Activated naive CD4-positive, alpha-beta T cell treated with Interleukin-2 at 50 U/mL for 16 hours (primary cell): Measurements from ENCODE around the gene SLC23A2.
"Not testable (repeated sequence)": the region's sequence is repeated elsewhere in the genome, so short reads cannot be mapped to it uniquely, and the experiment has no call there.

Experiments
- DNase-seq: peaks from one replicate; pipeline ENCODE4 v3.0.0-alpha.2; 2020

Gene SLC23A2

GRCh38 chr20:4926531-4927156, 74.7 kb downstream of the SLC23A2 start:
- no peak for DNase-seq

- no peak for DNase-seq
These were observed 75.3 kb downstream of the SLC23A2 start for GRCh38 chr20:4925842-4926530.

- no peak for DNase-seq
These were observed 76.9 kb downstream of the SLC23A2 start for GRCh38 chr20:4924446-4924845.

DNA sequence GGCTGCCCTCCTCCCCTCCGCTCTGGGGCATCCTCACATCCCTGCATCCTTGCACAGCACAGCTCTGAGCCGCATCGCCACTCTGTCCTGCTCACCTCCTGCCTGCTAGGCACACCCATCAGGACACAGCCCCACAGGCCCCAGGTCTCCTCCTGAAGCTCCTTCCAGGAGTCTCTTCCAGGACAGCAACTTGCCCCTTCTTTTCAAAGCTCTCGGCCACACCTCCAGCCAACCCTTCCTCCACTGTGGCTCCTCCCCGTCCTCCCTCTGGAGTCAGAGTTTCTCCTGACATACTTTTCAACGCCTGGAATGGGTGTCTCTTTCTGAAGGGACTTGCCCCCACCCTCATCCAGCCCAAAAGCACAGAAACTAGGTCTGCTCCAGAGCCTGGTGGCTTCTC, 77.3 kb downstream of the SLC23A2 start:
- no peak for DNase-seq

DNA sequence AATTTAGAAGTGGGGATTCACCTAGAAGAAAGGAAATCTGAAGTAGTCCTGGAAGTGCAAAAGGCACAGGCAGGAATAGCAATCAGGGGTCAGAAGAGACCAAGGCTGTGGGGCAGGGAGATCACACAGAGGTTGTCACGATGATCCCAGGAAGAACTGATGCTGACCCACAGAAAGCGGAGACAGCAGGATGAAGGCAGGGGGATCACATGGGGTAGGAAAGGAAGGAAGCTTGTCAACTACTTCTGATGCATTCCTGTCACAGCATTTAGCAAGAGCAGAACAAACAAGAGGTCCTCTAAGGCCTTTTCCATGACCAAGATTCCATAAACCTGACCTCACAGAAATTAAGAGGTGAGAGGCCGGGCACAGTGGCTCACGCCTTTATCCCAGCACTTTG, 79.1 kb downstream of the SLC23A2 start:
- DNase-seq: no peak

GRCh38 chr20:4921271-4921670, 80.0 kb downstream of the SLC23A2 start:
- DNase-seq: not testable (repeated sequence)

DNA sequence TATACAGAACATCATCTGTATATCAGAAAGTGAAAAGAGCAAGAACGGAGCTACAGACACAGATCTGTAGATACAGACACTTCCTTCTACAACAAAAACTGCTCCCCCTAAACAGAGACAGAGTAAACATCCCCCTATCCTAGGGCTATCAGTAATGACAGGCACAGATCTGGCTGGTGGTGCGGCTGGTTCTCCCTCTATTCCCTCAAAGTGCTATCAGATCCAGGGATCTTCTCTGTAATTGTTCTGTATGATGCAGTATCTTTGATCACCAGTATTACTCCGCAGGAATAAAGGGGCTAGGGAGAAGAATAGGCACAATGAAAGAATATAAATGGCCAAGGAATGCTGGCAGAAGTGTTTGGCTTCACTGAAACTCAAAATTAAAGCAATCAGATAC, 80.7 kb downstream of the SLC23A2 start:
- no peak for DNase-seq

DNA sequence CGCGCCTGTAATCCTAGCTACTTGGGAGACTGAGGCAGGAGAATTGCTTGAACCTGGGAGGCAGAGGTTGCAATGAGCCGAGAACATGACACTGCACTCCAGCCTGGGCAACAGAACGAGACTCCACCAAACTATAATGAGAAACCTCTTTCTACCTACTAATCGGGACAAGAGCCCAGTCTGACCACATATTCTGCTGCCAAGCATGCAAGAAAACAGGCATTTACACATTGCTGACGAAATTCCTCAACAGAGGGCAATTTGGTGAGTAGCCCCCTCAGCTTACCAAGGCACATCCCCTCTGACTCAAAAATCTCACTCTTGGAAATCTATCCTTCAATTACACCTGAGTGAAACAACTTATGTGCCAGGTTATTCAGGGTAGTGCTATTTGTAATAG, 81.2 kb downstream of the SLC23A2 start:
- DNase-seq: no peak

GRCh38 chr20:4919047-4919704, 82.1 kb downstream of the SLC23A2 start:
- no peak for DNase-seq

GRCh38 chr20:4918473-4918872, 82.8 kb downstream of the SLC23A2 start:
- DNase-seq: no peak

DNA sequence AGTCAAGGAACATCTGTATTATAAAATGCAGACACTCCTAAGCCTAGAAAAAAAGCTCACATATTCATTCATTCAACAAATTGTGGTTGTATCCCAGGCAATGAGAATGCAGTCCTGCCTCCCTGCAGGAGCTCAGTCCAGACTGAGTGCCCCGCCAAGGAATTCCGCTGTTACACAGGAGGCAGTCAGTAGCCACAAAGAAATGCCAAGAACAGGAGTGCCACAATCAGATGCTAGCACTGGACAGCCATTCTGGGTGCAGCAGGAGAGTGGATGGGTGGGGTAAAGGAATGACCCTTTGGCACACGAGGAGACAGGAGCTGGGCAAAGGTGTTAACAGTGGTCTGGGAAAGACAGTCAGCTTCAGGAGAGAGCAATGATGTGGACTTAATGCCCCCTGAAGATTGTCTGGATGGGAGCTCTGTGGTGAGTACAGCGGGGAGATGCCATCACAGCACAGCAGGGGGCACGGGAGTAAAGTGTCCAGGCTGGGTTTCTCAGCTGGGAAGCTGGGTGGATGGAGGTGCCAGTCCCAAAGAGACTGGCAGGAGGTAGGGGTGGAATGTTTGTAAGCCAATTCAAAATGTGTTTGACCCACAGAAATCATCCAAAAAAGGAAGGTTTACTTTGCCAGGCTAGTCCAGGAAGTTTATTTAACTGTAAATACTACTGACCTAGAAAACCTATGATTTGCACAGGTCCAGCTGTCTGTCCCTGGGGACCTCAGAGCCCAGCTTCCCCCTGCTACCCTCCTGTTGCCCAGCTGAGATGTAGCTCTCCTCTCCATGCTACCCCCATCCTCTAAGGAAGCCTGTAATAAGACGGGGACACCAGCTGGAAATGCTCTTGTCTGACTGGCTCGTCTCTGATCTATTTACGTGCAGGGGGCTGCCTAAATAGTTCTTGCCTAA, 84.1 kb downstream of the SLC23A2 start:
- DNase-seq: no peak

- no peak for DNase-seq
These were observed 88.2 kb downstream of the SLC23A2 start for GRCh38 chr20:4913147-4913546.

GRCh38 chr20:4912380-4913142, 88.7 kb downstream of the SLC23A2 start:
- no peak for DNase-seq

- no peak for DNase-seq
These were observed 90.4 kb downstream of the SLC23A2 start for GRCh38 chr20:4910951-4911350.

- DNase-seq: no peak
These were observed 95.7 kb downstream of the SLC23A2 start for GRCh38 chr20:4905613-4906012.

DNA sequence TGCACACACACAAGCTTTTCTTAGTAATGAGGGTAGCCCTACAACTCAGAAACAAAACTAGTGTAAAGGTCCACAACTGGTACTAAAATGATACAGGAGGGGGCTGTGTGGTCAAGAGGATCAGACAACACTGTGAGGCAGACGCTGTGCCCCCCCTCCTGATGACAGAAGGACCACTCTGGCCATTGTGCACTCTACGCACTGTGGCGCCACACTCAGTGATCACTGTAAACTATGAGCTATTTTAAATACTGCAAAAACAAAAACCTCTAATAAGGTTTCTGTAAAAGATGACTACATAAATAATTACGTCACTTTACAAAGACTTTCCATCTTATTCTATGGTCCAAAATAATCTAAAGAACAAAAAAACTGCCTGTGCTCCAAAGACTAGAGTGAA, 96.1 kb downstream of the SLC23A2 start:
- DNase-seq: no peak

DNA sequence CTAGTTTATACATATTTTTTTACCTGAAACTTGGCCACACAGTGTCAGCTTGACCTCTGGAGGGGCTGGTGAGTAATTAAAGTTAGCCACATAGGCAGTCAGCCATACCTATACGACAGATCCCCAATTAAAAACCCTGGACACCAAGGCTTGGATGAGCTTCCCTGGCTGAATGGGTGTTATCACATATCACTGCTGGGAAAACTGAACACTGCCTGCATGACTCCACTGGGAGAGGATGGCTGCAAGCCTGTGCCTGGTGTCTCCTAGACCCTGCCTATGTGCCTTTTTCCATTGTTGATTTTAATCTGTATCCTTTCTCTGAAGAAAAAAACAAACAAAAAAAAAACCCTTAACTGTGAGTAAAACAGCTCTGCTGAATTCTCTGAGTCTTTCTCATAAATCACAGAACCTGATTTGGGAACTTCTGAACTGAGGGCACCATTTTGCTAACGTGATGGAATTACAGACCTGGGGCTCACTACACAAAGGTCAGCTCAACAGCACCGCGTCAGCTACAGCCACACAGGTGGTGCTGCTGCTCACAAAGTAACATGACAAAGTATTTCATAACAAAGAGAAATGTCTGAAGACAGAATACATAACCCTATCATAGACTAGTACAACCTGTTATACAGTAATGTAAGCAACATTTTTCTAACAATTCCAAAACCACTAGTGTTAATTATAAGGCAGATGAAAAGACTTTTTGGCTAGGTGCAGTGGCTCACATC, 97.0 kb downstream of the SLC23A2 start:
- no peak for DNase-seq

- no peak for DNase-seq
These were observed 98.5 kb downstream of the SLC23A2 start for GRCh38 chr20:4902788-4903187.

GRCh38 chr20:4901031-4901818, 100.1 kb downstream of the SLC23A2 start:
- DNase-seq: no peak

DNA sequence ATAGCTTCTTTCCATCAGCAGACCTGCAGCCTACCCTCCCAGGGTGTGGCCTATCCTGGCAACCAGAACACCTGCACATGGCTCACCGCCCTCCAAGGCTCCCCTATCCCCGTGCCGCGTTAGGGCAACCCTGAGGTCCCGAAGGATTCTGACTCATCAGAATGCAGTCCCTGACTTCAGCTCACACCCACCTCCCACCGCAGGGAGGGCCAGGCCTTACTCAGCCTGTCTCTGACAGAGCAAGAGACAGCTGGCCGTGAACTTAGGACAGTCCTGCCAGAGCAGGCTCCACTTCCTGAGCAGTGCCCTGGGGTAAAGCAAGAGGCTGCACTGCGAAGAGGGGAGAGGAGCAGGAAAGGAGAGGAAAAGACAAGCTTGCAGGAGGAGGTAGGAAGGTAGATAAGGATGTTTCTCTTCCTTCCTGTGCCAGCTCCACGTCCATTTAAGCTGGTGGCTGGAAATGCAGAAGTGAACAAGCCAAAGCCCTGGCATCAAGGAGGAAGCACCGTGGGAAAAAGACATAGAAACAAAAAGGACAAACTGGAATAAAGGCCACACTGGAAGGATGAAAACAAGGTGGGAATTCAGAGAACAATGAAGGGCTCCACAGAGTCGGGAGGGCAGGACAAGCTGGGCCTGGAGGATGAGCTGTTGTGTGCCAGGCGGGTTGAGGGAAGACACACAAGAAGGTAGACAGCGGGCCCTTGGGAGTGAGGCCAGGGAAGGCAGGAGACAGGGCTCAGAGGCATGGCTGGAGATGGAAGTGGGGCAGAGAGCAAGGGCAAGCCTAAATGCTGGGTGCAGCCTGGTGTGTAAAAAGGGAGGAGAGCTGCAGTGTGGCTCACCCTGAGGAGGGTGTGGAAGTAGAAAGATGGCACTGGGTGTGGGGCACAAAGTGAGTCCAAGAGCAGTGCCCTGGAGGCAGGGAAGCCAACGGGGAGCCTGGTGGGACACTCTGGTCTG, 102.7 kb downstream of the SLC23A2 start:
- no peak for DNase-seq
